Sigmoid colon (tissue), 7 donors: ENCODE results near the gene STK4. TPM values are rescaled to one million over a fixed set of nuclear protein-coding genes. Genes with fewer than 3 reads are reported as not detected.

ENCODE experiments used
- DNase-seq: peaks from one replicate; pipeline ENCODE4 v3.0.0-alpha.2; 2019
- H3K27ac ChIP-seq, 4 donors: fragments of 200-600 bp; sonication (generic); one replicate each; pipeline ENCODE4 v1.5.1; 2016 to 2019; ENCODE audit warnings: mild to moderate bottlenecking in 1 of 4
- H3K27me3 ChIP-seq, 3 donors: fragments of 200-600 bp; sonication (generic); one replicate each; pipeline ENCODE4 v1.5.1; 2019; ENCODE audit warnings: mild to moderate bottlenecking in 1 of 3
- H3K36me3 ChIP-seq, 4 donors: fragments of 200-600 bp; sonication (generic); one replicate each; pipeline ENCODE4 v1.5.1; 2016 to 2019
- H3K4me1 ChIP-seq, 4 donors: fragments of 200-600 bp; sonication (generic); one replicate each; pipeline ENCODE4 v1.5.1; 2017 to 2019
- H3K4me3 ChIP-seq, 4 donors: fragments of 200-600 bp; sonication (generic); one replicate each; pipeline ENCODE4 v1.5.1; 2017 to 2019; ENCODE audit warnings: mild to moderate bottlenecking in 2 of 4, moderate library complexity in 1 of 4
- H3K9me3 ChIP-seq, 4 donors: fragments of 200-600 bp in 3 of 4; sonication (generic) in 3 of 4; one replicate each; pipeline versions ENCODE4 v1.5.1 to v1.6.1; 2013 to 2019
- CTCF ChIP-seq, 4 experiments: fragments of 450-650 bp in 3 of 4; fragments of 200-600 bp in 1 of 4; IDR thresholded peaks; one replicate each; pipeline ENCODE4 v1.5.1; 2016 to 2019; ENCODE audit warnings: antibody characterized with exemption in 4 of 4, mild to moderate bottlenecking in 3 of 4, moderate library complexity in 2 of 4
- EP300 ChIP-seq, 4 donors: sonication (generic); formaldehyde crosslinking; IDR thresholded peaks; one replicate each; pipeline ENCODE4 v1.6.1; 2017; ENCODE audit warnings: antibody characterized with exemption in 4 of 4
- POLR2A ChIP-seq, 2 donors: fragments of 450-650 bp; IDR thresholded peaks; one replicate each; pipeline ENCODE4 v1.6.1; 2016; ENCODE audit warnings: antibody characterized with exemption in 2 of 2, mild to moderate bottlenecking in 2 of 2, moderate library complexity in 2 of 2
- POLR2AphosphoS5 ChIP-seq, 4 donors: sonication (generic); formaldehyde crosslinking; IDR thresholded peaks; one replicate each; pipeline ENCODE4 v1.6.1; 2017; ENCODE audit warnings: antibody characterized with exemption in 4 of 4
- WGBS, 2 donors: extraction: QIAGEN DNeasy Blood & Tissue Kit; methylation state at CpG; one replicate each; pipeline ENCODE4 v1.1.7; 2013; 5-methylcytosine and 5-hydroxymethylcytosine counted together
- intact Hi-C: fragments of 100-400 bp; cut with DNase I; formaldehyde crosslinking; loops from one replicate; pipeline ENCODE4 v1.15.1; 2023
- polyA plus RNA-seq, 3 donors: library from polyadenylated mRNA; stranded (reverse); fragments of 200-250 nt; gene quantifications; one replicate each; pipeline ENCODE4 v1.2.3, GENCODE V29; 2013
- total RNA-seq, 4 donors: library from RNA; depleted of rRNA; stranded (reverse); fragments of >200 nt; gene quantifications; one replicate each; pipeline ENCODE4 v1.1.0, GENCODE V29; 2016
- donor health status: healthy with polysubstance abuse.
- donor health status: Bipolar disorder and iron deficiency.
- donor health status: healthy.

STK4 gene
- total and polyA plus RNA-seq, 7 donors, result 6.0 to 31.8 (median 25.7) TPM

GRCh38 chr20:45111799-45112471 lies 145.6 kb downstream of the STK4 start:
- 58 to 68% methylated on average over 17 of the region's 17 CpGs for WGBS, 2 donors
- no peaks in the 10 kb centered on the region for H3K36me3 ChIP-seq
- no peak for DNase-seq
- no peak overlapping the region for H3K4me3 ChIP-seq
- no peak overlapping the region for H3K27ac ChIP-seq
- H3K27me3 ChIP-seq, result peaks cover 0 to 19% (median 0%) of the 10 kb centered on the region in 3 donors
- intact Hi-C loops, result no loop called here
- H3K9me3 ChIP-seq, result no peaks in the 10 kb centered on the region
- no peaks in the 10 kb centered on the region for H3K4me1 ChIP-seq
- TF ChIP-seq POLR2AphosphoS5 (IDR thresholded peaks at IDR 0.05), result no peak
- TF ChIP-seq CTCF (IDR thresholded peaks at IDR 0.05), result peak in 1 of 4 experiments; percentile 5

- no peaks in the 10 kb centered on the region for H3K9me3 ChIP-seq
- DNase-seq, result no peak
- no peak overlapping the region for H3K4me3 ChIP-seq
- no peak for TF ChIP-seq POLR2A (IDR thresholded peaks at IDR 0.05)
- H3K27me3 ChIP-seq, result peaks cover 0 to 19% (median 0%) of the 10 kb centered on the region in 3 donors
- H3K27ac ChIP-seq, result no peak overlapping the region
- no peaks in the 10 kb centered on the region for H3K36me3 ChIP-seq
- intact Hi-C loops, result no loop called here
- no peaks in the 10 kb centered on the region for H3K4me1 ChIP-seq
Observed at GRCh38 chr20:45112754-45113153, 146.4 kb downstream of the STK4 start.

GRCh38 chr20:45113865-45114264 lies 147.6 kb downstream of the STK4 start:
- no peak for DNase-seq
- intact Hi-C loops, result no loop called here
- Histone ChIP-seq H3K27ac (no peak overlapping the region), H3K4me1 (no peaks in the 10 kb centered on the region), H3K36me3 (no peaks in the 10 kb centered on the region), H3K27me3 (peaks cover 0 to 19% (median 0%) of the 10 kb centered on the region in 3 donors), H3K4me3 (no peak overlapping the region), H3K9me3 (no peaks in the 10 kb centered on the region)
- WGBS, 2 donors, result 93 to 96% methylated on average over 3 of the region's 3 CpGs
- no peak for TF ChIP-seq EP300 (IDR thresholded peaks at IDR 0.05)
- TF ChIP-seq POLR2AphosphoS5 (IDR thresholded peaks at IDR 0.05), result no peak
- no peak for TF ChIP-seq POLR2A (IDR thresholded peaks at IDR 0.05)
- no peak for TF ChIP-seq CTCF (IDR thresholded peaks at IDR 0.05)

- Histone ChIP-seq H3K9me3 (no peaks in the 10 kb centered on the region), H3K27ac (no peak within 1 kb of the TSS), H3K36me3 (no peaks in the 10 kb centered on the region), H3K4me1 (no peaks in the 10 kb centered on the region), H3K4me3 (no peak within 1 kb of the TSS), H3K27me3 (peaks cover 0 to 24% (median 0%) of the 10 kb centered on the region in 3 donors)
- 62 to 69% methylated on average over 16 of the region's 16 CpGs for WGBS, 2 donors
- no peak for TF ChIP-seq POLR2A (IDR thresholded peaks at IDR 0.05)
- intact Hi-C loops, result no loop called here
- no peak for DNase-seq
Observed at GRCh38 chr20:45114465-45115385, 148.4 kb downstream of the STK4 start, which contains the start of gene WFDC5. Gene WFDC5, minus strand, starts transcription at chr20:45115174. Its CDS starts 91 bp downstream, at chr20:45115083.

GRCh38 chr20:45115386-45115774 lies 149.1 kb downstream of the STK4 start:
- WGBS, 2 donors, result 79 to 88% methylated on average over 3 of the region's 3 CpGs
- Histone ChIP-seq H3K4me1 (no peaks in the 10 kb centered on the region), H3K36me3 (no peaks in the 10 kb centered on the region), H3K4me3 (no peak overlapping the region), H3K27ac (no peak overlapping the region), H3K27me3 (peaks cover 0 to 31% (median 0%) of the 10 kb centered on the region in 3 donors), H3K9me3 (no peaks in the 10 kb centered on the region)
- DNase-seq, result no peak
- intact Hi-C loops, result no loop called here
- TF ChIP-seq POLR2AphosphoS5 (IDR thresholded peaks at IDR 0.05) (no peak), POLR2A (IDR thresholded peaks at IDR 0.05) (no peak), CTCF (IDR thresholded peaks at IDR 0.05) (no peak), EP300 (IDR thresholded peaks at IDR 0.05) (no peak)
